IMR-90 (cell line): ENCODE results near the gene CLCN5. TPM values are rescaled to one million over a fixed set of nuclear protein-coding genes. Genes with fewer than 3 reads are reported as not detected.

Experiments
- ATAC-seq: fragments of 200-7000 bp; cut with Tn5 transposase; 2 replicates; pipeline ENCODE4 v1.9.1; 2020; ENCODE audit warnings: low read depth, mild to moderate bottlenecking, moderate library complexity
- BruUV-seq: library from RNA; stranded (reverse); fragments of 400-500 nt; replicated peaks from 2 replicates; lab custom pipeline; 2021; lab: Mats Ljungman, UMichigan
- CTCF ChIA-PET: fragments of 300-600 bp; formaldehyde crosslinking; extraction: SDS; loops from one replicate; lab custom pipeline; 2021; ENCODE audit warnings: antibody characterized with exemption; lab: Yijun Ruan, JAX
- POLR2A ChIA-PET: fragments of 300-600 bp; sonication (Branson Sonifier 250); formaldehyde crosslinking; loops from one replicate; lab custom pipeline; 2022; ENCODE audit warnings: antibody characterized with exemption; ENCODE audit not compliant: unreplicated experiment; lab: Charles Lee
- DNase-seq: peaks from one replicate; pipeline ENCODE4 v3.0.0; 2013
- H2AFZ ChIP-seq: replicated peaks from 2 replicates; pipeline ENCODE3; 2013; ENCODE audit warnings: low read length, mild to moderate bottlenecking; ENCODE audit not compliant: poor library complexity
- H2AK5ac ChIP-seq: 2 replicates; pipeline ENCODE4 v1.6.1; 2013; ENCODE audit warnings: low read depth, low read length, inconsistent platforms
- H2AK9ac ChIP-seq: replicated peaks from 2 replicates; pipeline ENCODE3; 2013; ENCODE audit warnings: mild to moderate bottlenecking, low read depth, low read length, moderate library complexity; ENCODE audit not compliant: poor library complexity
- H2BK120ac ChIP-seq: 2 replicates; pipeline ENCODE4 v1.6.1; 2013; ENCODE audit warnings: low read depth, low read length, inconsistent platforms
- H2BK15ac ChIP-seq: 3 replicates; pipeline ENCODE4 v1.6.1; 2013; ENCODE audit warnings: low read depth, low read length, inconsistent platforms
- H2BK20ac ChIP-seq: 2 replicates; pipeline ENCODE4 v1.6.1; 2013; ENCODE audit warnings: low read depth, mild to moderate bottlenecking, inconsistent platforms, low read length, moderate library complexity
- H2BK5ac ChIP-seq: 2 replicates; pipeline ENCODE4 v1.6.1; 2013; ENCODE audit warnings: mild to moderate bottlenecking, low read depth, low read length, inconsistent platforms; ENCODE audit not compliant: poor library complexity, severe bottlenecking
- H3K14ac ChIP-seq: replicated peaks from 2 replicates; pipeline ENCODE4 v1.6.1; 2013; ENCODE audit warnings: low read depth, low read length, inconsistent platforms
- H3K18ac ChIP-seq: 2 replicates; pipeline ENCODE4 v1.6.1; 2013; ENCODE audit warnings: low read depth, low read length, control low read depth
- H3K23ac ChIP-seq: 2 replicates; pipeline ENCODE4 v1.6.1; 2013; ENCODE audit warnings: low read depth, low read length, inconsistent platforms
- H3K27ac ChIP-seq: 2 replicates; pipeline ENCODE4 v1.5.1; 2013; ENCODE audit warnings: mild to moderate bottlenecking, control low read depth, low read length; ENCODE audit not compliant: insufficient read depth
- H3K27me3 ChIP-seq: 2 replicates; pipeline ENCODE4 v1.6.1; 2013; ENCODE audit warnings: low read length; ENCODE audit not compliant: control insufficient read depth, insufficient read depth
- H3K36me3 ChIP-seq: 2 replicates; pipeline ENCODE4 v1.6.1; 2013; ENCODE audit warnings: low read length, mixed read lengths; ENCODE audit not compliant: control insufficient read depth, insufficient read depth
- H3K4ac ChIP-seq: 2 replicates; pipeline ENCODE4 v1.6.1; 2013; ENCODE audit warnings: low read depth, low read length, inconsistent platforms
- H3K4me1 ChIP-seq: 2 replicates; pipeline ENCODE4 v1.6.1; 2013; ENCODE audit warnings: low read length, mixed read lengths; ENCODE audit not compliant: control insufficient read depth, insufficient read depth
- H3K4me2 ChIP-seq: 2 replicates; pipeline ENCODE4 v1.6.1; 2013; ENCODE audit warnings: low read depth, mild to moderate bottlenecking, control low read depth, low read length, moderate library complexity
- H3K4me3 ChIP-seq: 2 replicates; pipeline ENCODE4 v1.5.1; 2013; ENCODE audit warnings: low read depth, mild to moderate bottlenecking, control low read depth, low read length, moderate library complexity; ENCODE audit not compliant: insufficient read depth
- H3K56ac ChIP-seq: 2 replicates; pipeline ENCODE4 v1.6.1; 2013; ENCODE audit warnings: low read length, inconsistent platforms; ENCODE audit not compliant: insufficient read depth; ENCODE audit errors: extremely low read depth
- H3K79me1 ChIP-seq, 2 experiments: 2 replicates each; pipeline ENCODE4 v1.6.1; 2013; ENCODE audit warnings: low read length in 2 of 2, inconsistent platforms in 1 of 2, low read depth in 1 of 2
- H3K9ac ChIP-seq: 2 replicates; pipeline ENCODE4 v1.6.1; 2013; ENCODE audit warnings: low read depth, low read length, control low read depth
- H3K9me1 ChIP-seq: 2 replicates; pipeline ENCODE4 v1.6.1; 2013; ENCODE audit warnings: low read length, inconsistent platforms; ENCODE audit not compliant: insufficient read depth
- H3K9me3 ChIP-seq: 2 replicates; pipeline ENCODE4 v1.6.1; 2013; ENCODE audit warnings: low read length; ENCODE audit not compliant: control insufficient read depth, insufficient read depth
- H4K20me1 ChIP-seq: 2 replicates; pipeline ENCODE4 v1.6.1; 2013; ENCODE audit warnings: low read length, inconsistent platforms; ENCODE audit not compliant: insufficient read depth
- H4K5ac ChIP-seq: 2 replicates; pipeline ENCODE4 v1.6.1; 2013; ENCODE audit warnings: mild to moderate bottlenecking, low read depth, low read length, control low read depth
- H4K8ac ChIP-seq, 2 experiments: 2 replicates each; pipeline ENCODE4 v1.6.1; 2013; ENCODE audit warnings: low read depth in 2 of 2, low read length in 2 of 2, control low read depth in 1 of 2, inconsistent platforms in 1 of 2
- H4K91ac ChIP-seq: 2 replicates; pipeline ENCODE4 v1.6.1; 2013; ENCODE audit warnings: low read depth, low read length, inconsistent platforms; ENCODE audit not compliant: insufficient read depth
- NFE2L2 ChIP-seq: fragments of 150-350 bp; IDR thresholded peaks from 2 replicates; pipeline ENCODE4 v1.6.1; 2016; ENCODE audit warnings: low read depth, mild to moderate bottlenecking, low read length
- RFX5 ChIP-seq: IDR thresholded peaks from 2 replicates; pipeline ENCODE4 v1.8.0; 2012; ENCODE audit warnings: low read depth, mild to moderate bottlenecking, low read length, moderate library complexity
- WGBS, 2 experiments: methylation state at CpG; one replicate each; pipeline versions ENCODE4 v1.1.5 to v1.1.7; 2013; ENCODE audit warnings: missing lambda C conversion rate in 2 of 2; ENCODE audit not compliant: insufficient read length in 1 of 2; ENCODE audit errors: extremely low coverage in 2 of 2; 5-methylcytosine and 5-hydroxymethylcytosine counted together
- dilution Hi-C: fragments of 300-500 bp; cut with HindIII; formaldehyde crosslinking; loops from one replicate; pipeline ENCODE4 v1.14.3; 2018; ENCODE audit warnings: low sequenced_read_pairs; ENCODE audit not compliant: unreplicated experiment
- in situ Hi-C: fragments of 300-500 bp; cut with MboI; formaldehyde crosslinking; loops from 3 replicates; pipeline ENCODE4 v1.14.3; 2019; ENCODE audit warnings: low sequenced_read_pairs, inconsistent platforms, mixed read lengths
- intact Hi-C: fragments of 100-400 bp; cut with micrococcal nuclease; formaldehyde crosslinking; loops from 2 replicates; pipeline ENCODE4 v1.10.0; 2022
- polyA plus RNA-seq, 3 experiments: library from polyadenylated mRNA; depleted of rRNA; stranded (reverse); fragments of >200 nt; gene quantifications; 2 replicates each; pipeline ENCODE4 v1.2.3, GENCODE V29; 2012; ENCODE audit warnings: low replicate concordance in 1 of 3
- total RNA-seq: library from RNA; depleted of rRNA; stranded (reverse); fragments of >200 nt; gene quantifications from 2 replicates; pipeline ENCODE4 v1.2.3, GENCODE V29; 2012

Gene CLCN5
- total and polyA plus RNA-seq, 2 of the 4 experiments (the other 2 are of a cell fraction), result 1.4 to 5.9 TPM

DNA sequence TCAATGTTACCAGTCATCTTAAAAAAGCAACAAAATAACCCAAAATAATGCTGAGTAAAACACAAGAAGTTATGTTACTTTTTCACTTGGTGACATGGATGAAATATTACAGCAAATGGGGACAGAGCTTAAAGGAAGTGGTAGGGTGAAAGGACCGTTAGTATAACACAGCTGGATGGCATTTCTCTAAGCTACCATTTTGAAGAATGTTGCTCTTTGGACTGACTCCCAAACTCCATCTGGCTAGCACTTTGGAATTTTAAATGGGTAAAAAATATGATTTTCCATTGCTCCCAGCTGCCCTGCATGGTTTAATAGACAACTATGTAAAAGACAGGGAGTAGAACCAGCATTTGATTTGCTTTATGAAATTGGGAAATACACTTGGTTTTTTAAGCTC lies 27.6 kb downstream of the CLCN5 start:
- Histone ChIP-seq H4K91ac (no peak overlapping the region), H2BK5ac (no peak overlapping the region), H2BK15ac (no peak overlapping the region), H3K56ac (no peak overlapping the region), H3K18ac (no peak overlapping the region), H3K9ac (no peak overlapping the region), H3K9me3 (no peaks in the 10 kb centered on the region), H3K23ac (no peak overlapping the region), H2AK9ac (no peak overlapping the region), H2BK120ac (no peak overlapping the region), H2AK5ac (no peak overlapping the region), H3K4ac (no peak overlapping the region), H3K4me2 (no peak overlapping the region), H3K4me3 (no peak overlapping the region), H3K27ac (no peak overlapping the region), H2BK20ac (no peak overlapping the region), H3K4me1 (no peaks in the 10 kb centered on the region), H3K36me3 (no peaks in the 10 kb centered on the region), H4K8ac (no peak overlapping the region), H3K27me3 (no peaks in the 10 kb centered on the region), H3K9me1 (no peaks in the 10 kb centered on the region), H3K79me1 (no peaks in the 10 kb centered on the region), H4K20me1 (no peaks in the 10 kb centered on the region), H2AFZ (no peak overlapping the region), H3K14ac (no peak overlapping the region), H4K5ac (no peak overlapping the region)
- POLR2A ChIA-PET, result no interaction called here
- intact Hi-C loops (no loop called here), in situ Hi-C loops (no loop called here), dilution Hi-C loops (no loop called here)
- DNase-seq (no peak), ATAC-seq (no peak)
- WGBS, 2 experiments, result no CpG with 5 or more reads among the region's 1 CpG
- CTCF ChIA-PET, result no interaction called here
- TF ChIP-seq RFX5, result no peak
- TF ChIP-seq NFE2L2, result no peak
- BruUV-seq, result no TSS peak
